Middle frontal gyrus (tissue), 1 donor: ENCODE results near the gene DCBLD1.
"Not testable (repeated sequence)": the region's sequence is repeated elsewhere in the genome, so short reads cannot be mapped to it uniquely, and the experiment has no call there.

Experiments
- DNase-seq: peaks from one replicate; pipeline ENCODE4 v3.0.0-alpha.2; 2015; ENCODE audit warnings: low spot score; ENCODE audit errors: extremely low spot score

DCBLD1 gene

GRCh38 chr6:117482240-117483003 is at the start of gene DCBLD1:
TSS of gene DCBLD1 (plus strand) at chr6:117482674. CDS start at chr6:117482782, 108 bp downstream.
- DNase-seq = peak; percentile 14

GRCh38 chr6:117440706-117441525 is 41.6 kb upstream of the DCBLD1 start:
- DNase-seq = no peak

GRCh38 chr6:117441824-117442264 is 40.6 kb upstream of the DCBLD1 start:
- DNase-seq = no peak

GRCh38 chr6:117442313-117442712 is 40.2 kb upstream of the DCBLD1 start:
- not testable (repeated sequence) for DNase-seq

GRCh38 chr6:117444600-117444999 is 37.9 kb upstream of the DCBLD1 start:
- no peak for DNase-seq

GRCh38 chr6:117446861-117447260 is 35.6 kb upstream of the DCBLD1 start:
- DNase-seq = no peak

- DNase-seq = no peak
Measured at GRCh38 chr6:117448011-117448410, 34.5 kb upstream of the DCBLD1 start.

- no peak for DNase-seq
Measured at GRCh38 chr6:117448732-117449485, 33.6 kb upstream of the DCBLD1 start.

- peak; percentile 62 for DNase-seq
Measured at GRCh38 chr6:117449549-117450439, 32.7 kb upstream of the DCBLD1 start.

GRCh38 chr6:117451671-117452070 is 30.8 kb upstream of the DCBLD1 start:
- DNase-seq = no peak

- DNase-seq = no peak
Measured at GRCh38 chr6:117456250-117456649, 26.2 kb upstream of the DCBLD1 start.

- DNase-seq = no peak
Measured at GRCh38 chr6:117456998-117457397, 25.5 kb upstream of the DCBLD1 start.

- no peak for DNase-seq
Measured at GRCh38 chr6:117459204-117459944, 23.1 kb upstream of the DCBLD1 start.

GRCh38 chr6:117463762-117464665 is 18.5 kb upstream of the DCBLD1 start:
- no peak for DNase-seq

- no peak for DNase-seq
Measured at GRCh38 chr6:117464700-117465099, 17.8 kb upstream of the DCBLD1 start.

GRCh38 chr6:117465691-117466090 is 16.8 kb upstream of the DCBLD1 start:
- no peak for DNase-seq

GRCh38 chr6:117467876-117468275 is 14.6 kb upstream of the DCBLD1 start:
- DNase-seq = no peak

GRCh38 chr6:117468527-117468926 is 13.9 kb upstream of the DCBLD1 start:
- DNase-seq = not testable (repeated sequence)

- no peak for DNase-seq
Measured at GRCh38 chr6:117469356-117469755, 13.1 kb upstream of the DCBLD1 start.
